Endothelial cell of umbilical vein (primary cell): ENCODE results near the gene TTYH2.

Experiments
- EZH2 ChIP-seq: IDR thresholded peaks from 2 replicates; pipeline ENCODE4 v1.6.1; 2012; ENCODE audit warnings: borderline replicate concordance, low read depth, mild to moderate bottlenecking, moderate library complexity, low read length, inconsistent platforms; ENCODE audit not compliant: severe bottlenecking
- POLR2A ChIP-seq: IDR thresholded peaks from 2 replicates; pipeline ENCODE4 v1.6.1; 2012; ENCODE audit warnings: low read depth, mild to moderate bottlenecking, control low read depth, low read length

DNA sequence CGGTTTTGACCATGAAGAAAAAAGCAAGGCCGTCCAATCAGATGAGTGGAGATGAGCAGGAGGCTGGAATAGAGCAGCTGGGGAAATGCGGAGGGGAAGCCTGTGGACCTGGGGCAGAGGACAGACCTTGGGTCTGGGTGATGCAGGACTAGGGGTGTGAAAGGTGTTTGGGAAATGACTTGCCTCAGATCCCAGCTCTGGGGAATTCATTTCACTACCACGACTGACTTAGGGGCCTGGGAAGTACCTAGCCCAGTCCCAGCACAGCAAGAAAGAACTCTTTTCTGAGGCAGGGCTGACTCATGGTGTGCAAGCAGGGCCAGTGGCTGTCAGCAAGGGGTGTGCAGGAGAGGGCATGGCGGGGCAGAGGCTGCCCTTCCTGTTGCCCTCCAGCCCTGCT, 75.4 kb downstream of the TTYH2 start:
- no peak for TF ChIP-seq EZH2
- TF ChIP-seq POLR2A, result no peak
